CD4-positive, alpha-beta T cell treated with Interleukin-2 at 100 ng/mL for 4 hours (primary cell): ENCODE data around the gene NPSR1.
"Not testable (repeated sequence)": the region's sequence is repeated elsewhere in the genome, so short reads cannot be mapped to it uniquely, and the experiment has no call there.

Source experiments
- DNase-seq: peaks from one replicate; pipeline ENCODE4 v3.0.0-alpha.2; 2020; ENCODE audit warnings: low spot score

Gene NPSR1, protein sequence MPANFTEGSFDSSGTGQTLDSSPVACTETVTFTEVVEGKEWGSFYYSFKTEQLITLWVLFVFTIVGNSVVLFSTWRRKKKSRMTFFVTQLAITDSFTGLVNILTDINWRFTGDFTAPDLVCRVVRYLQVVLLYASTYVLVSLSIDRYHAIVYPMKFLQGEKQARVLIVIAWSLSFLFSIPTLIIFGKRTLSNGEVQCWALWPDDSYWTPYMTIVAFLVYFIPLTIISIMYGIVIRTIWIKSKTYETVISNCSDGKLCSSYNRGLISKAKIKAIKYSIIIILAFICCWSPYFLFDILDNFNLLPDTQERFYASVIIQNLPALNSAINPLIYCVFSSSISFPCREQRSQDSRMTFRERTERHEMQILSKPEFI

DNA sequence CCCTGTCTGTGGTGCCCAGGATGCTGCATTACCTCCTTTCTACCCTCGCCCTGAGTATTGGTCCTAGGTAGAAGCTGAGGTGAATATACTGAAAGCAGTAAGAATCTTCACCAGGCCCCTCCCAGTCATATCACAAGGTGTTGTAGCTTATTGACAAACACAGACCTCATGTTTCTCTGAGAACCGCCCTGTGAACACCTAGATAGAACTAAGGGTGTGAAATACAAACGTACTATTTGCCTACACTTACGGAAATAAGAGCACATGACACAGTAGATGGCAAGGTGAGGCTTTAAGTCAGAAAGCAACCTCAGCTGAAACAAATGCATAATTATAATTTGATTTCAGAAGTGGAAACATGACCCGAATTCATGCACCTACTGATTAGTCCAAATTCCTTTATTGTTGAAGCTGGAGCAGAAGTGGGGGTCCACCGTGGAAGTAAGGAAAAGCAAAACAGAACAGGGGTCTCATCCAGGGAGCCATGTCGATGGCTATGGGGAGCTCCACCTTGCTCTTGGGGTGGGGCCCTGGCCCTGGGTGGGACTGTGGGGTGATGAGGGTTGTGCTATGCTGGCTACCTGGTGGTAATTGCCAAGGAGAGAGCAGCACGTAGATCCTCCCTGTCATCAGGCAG lies at the start of gene NPSR1:
Gene NPSR1 (plus strand): TSS at position 587 of the 637 bp plus-strand sequence. CDS start 195 bp downstream, outside the sequence.
- DNase-seq: no peak

DNA sequence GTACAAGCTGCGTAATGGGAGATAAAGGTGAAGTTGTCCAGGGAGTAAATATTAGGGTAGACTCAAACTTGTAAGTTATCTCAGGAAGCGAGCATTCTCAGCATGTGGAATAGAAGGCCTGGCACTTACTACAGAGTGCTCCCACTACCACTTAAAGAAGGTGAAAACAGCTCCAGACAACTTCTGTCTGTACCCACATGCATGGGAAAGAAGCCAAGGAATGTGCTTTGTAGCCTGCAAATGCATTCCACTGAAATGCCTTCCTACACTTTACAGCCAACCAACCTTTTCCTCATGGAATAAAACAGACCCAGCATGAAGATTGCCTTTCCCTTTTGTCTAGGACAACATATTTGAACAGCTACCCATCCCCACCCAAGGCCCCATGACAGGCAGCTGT lies 45.4 kb upstream of the NPSR1 start:
- DNase-seq: no peak

DNA sequence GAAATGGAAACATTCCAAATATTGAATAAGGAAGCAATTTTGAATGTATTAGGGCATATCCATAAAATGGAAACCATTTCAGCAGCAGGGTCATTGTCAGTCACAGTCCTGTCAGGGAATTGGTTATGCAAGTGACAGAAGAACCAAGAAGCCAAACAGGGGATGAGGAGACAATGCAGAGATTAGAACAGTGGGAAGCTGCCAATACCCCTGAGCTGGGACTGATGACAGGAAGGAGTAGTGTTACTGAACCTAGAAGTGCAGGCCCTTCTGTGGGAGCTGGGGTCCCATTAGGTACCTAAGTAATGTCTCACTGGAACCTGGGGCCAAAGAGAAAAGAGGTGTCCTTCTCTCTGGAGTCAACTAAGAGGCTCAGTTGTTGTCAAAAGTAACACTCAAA lies 37.6 kb upstream of the NPSR1 start:
- DNase-seq: no peak

DNA sequence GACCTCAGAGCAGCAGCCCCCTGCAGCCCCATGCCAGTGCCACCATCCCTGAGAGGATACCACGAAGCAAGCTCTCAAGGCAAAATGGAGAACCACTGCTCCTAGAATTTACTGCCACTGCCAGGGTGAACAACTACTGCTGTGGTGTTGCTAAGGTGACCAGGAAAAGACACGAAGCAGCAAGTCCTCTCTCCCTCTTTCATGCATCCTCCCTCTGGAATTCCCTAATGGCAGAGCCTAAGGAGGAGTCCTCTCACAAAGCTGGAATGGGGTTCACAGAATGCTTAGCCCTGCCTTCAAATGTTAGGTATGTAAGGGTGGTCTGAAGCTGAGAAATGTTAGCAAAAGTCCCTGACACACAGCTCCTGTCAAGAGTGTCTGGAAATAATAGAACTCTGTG lies 35.8 kb upstream of the NPSR1 start:
- no peak for DNase-seq

DNA sequence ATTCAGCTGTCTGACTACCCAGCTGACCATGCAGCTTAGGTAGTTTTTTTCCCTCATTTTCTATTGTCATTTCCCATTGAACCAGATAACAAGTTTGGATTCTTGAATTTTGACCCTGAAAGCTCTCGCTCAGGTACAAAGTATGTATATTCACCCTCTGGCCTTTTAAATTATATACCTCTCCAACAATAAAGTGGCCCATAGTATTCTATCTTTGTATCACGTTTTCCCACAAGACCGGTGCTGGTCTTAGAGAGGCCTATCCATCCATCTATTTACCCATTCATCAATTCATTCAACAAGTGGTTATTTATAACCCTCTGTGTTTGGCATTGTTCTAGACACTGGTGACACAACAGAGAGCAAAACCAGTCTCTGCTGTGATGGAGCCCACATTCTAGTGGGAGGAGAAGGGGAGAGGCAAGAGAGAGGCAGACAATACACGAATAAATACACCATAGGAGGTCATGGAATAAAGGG lies 35.2 kb upstream of the NPSR1 start:
- no peak for DNase-seq

DNA sequence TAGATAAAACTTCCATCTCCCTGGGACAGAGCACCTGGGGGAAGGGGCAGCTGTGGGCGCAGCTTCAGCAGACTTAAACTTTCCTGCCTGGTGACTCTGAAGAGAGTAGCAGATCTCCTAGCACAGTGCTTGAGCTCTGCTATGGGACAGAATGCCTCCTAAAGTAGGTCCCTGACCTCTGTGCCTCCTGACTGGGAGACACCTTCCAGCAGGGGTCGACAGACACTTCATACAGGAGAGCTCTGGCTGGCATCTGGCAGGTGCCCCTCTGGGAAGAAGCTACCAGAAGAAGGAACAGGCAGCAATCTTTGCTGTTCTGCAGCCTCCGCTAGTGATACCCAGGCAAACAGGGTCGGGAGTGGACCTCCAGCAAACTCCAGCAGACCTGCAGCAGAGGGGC lies 29.4 kb upstream of the NPSR1 start:
- DNase-seq: not testable (repeated sequence)

DNA sequence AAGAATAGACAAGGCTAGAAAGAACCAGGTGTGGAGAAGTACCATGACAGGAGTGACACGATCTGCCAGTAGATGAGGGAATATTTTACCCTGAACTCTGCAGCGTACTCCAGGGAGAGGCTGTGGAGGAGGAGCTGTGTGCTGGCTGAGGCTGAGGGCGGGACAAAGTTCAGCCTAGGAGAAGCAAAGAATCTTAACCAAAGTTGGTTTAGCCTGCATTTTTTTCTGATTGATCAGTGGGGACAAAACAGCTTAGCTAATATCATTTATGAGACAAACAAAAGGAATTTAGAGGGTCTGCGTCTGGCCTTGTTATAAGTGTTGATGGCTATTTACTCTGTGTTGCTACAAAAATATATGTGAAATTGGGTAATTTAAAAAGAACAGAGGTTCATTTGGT lies 5.2 kb upstream of the NPSR1 start:
- DNase-seq: no peak

DNA sequence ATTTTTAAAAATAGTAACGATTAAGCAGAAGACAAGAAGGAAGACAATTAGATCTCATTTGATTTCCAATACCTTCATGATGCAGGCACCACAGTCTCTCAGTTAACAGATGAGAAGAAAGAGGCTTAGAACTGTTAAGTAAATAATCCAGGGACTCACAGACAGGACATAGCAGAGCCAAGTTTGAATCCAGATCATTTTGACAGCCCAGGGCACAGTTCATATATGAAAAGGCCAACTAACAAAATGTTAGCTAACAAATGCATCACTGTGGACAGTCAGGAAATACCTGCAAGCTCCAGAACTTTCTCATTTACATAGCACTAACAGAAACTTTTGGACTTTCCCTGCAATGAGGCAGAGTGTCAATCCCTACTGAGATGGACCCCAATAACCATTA lies 4.2 kb upstream of the NPSR1 start:
- no peak for DNase-seq

DNA sequence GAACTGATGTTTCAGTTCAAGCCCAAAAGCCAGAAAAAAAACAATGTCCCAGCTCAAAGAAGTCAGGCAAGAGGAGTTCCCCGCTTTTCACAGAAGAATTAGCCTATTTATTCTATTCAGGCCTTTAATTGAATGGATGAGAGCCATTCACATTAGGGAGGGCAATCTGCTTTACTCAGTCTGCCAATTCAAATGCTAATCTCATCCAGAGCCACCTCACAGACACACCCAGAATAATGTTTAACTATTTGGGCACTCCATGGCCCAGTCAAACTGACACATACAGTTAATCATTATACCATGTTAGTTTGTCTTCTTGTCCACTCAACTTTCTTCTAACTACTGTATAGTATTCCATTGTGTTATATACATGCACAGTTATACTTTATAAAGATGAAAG lies 2.6 kb upstream of the NPSR1 start:
- DNase-seq: no peak

DNA sequence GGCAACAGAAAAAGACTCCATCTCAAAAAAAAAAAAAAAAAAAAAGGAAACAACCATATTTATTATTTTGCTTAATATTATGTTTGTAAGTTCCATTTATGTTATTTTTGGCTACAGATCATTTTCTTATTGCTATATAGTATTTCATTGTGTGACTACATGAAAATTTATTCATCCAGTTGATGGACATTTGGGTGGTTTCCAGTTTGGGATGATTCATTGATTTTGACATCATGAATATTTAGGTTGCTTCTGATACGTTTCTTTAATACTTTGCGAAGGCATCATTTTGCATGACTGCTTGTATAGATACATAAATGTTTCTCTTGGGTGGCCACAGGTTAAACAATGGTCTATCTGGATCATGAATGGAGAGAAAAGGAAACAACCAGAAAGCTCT lies 2.0 kb upstream of the NPSR1 start:
- DNase-seq: no peak

DNA sequence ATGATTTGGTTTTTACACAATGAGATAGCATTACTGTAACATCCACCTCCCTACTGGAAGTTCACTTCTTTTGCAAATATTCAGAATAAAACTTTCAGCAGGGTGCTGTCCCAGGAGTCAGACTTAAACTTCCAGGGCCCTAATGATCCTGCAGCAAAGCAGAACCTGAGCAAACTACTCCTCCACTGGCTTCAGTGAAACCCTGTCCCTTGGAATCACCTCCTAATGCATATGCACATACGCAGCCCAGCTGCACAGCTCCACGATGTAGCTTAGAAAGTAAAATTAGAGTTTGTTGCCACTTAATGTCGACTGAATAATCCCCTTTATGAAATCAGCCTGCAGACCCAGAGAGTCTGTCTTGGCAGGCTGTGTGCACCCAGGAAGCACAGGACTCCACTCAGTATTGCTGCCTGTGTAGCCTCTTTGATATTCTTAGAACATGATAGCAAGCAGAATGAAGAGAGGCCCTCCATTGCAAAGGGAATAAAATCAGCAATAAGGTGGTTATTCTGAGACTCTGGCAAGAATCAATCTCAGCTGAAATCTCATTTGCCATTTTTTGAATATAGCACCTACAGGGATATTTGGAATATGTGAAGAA lies 1.6 kb downstream of the NPSR1 start:
- DNase-seq: no peak

DNA sequence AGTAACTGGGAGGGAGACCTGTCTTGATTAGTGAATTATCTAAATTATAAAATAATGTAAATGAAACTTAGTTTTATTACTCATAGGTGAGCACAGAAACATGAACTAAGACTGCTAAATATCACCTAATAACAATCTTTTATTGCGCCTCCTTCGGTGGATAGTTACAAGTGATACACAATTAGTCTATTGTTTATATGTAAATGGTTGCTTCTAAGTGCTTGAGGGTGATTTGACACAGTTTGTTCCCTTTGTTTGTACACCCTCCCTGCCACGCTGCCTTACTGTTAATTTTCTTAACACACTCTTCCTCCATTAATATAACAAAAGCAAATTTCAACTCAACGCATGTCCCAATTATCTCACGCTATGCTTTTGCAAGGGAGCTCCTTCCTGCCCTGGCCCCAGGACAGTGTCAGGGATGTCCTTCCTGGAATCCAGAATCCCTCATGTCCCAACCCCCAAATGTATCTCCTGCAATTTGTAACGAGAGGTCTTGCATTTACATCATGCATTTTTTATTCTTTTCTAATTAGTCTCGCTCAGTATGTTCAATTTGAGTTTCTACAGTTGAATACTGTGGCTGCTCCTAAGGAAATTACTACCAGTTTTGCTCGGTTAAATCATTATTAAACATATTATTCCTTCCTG lies 4.2 kb downstream of the NPSR1 start:
- no peak for DNase-seq

DNA sequence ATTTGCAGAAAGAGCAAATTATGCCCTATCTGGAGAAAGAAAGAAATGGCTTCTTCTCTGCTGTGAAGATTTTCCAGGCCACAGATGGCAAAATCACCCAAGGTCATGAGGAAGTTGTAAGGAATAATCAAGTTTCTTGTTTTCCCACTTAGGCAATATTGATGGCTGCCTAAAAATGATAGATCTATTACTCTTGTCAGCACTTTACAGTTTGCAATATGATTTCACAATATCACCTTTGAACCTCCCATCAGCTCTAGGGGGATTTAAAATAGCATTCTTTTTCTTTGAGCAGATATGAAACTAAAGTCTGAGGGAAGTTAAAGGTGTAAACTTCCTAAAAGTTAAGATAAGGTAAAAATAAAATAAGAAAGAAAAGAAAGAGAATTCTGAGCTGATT lies 6.7 kb downstream of the NPSR1 start:
- DNase-seq: no peak

DNA sequence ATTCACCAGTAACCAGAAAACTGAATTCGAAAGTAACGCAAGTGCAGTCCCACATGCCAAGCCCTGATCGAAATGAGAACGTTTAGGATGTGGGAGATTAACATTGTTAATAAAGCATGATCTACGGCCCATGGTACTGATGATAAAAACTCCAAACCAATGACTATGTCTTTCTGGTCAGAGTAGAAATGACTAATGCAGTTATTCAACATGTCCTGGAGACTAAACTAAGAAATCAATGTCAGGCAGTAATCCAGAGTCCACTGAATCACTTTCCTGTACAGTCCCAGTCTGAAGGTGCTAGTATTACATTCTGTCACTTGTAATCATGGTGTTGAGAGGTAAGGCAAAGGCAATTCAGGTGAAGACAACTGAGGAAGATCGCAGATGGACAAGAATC lies 14.4 kb downstream of the NPSR1 start:
- no peak for DNase-seq

DNA sequence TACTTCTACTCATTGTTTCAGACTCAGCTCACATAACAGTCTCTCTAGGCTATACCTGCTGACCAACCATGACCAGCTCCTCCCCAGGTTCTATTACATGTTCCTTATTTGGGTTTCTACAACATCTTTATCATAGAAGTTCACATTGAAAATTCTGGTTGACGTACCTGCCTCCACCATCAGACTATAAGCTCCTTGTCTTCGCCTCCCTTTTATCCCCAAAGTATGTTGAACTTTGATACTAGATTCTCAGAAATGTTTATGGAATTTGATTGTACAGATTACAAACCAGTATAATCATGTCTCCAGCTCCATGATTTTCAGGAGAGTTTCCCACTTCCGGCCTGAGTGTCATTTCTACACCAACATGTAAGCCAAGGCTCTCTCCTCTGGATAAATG lies 15.0 kb downstream of the NPSR1 start:
- no peak for DNase-seq

DNA sequence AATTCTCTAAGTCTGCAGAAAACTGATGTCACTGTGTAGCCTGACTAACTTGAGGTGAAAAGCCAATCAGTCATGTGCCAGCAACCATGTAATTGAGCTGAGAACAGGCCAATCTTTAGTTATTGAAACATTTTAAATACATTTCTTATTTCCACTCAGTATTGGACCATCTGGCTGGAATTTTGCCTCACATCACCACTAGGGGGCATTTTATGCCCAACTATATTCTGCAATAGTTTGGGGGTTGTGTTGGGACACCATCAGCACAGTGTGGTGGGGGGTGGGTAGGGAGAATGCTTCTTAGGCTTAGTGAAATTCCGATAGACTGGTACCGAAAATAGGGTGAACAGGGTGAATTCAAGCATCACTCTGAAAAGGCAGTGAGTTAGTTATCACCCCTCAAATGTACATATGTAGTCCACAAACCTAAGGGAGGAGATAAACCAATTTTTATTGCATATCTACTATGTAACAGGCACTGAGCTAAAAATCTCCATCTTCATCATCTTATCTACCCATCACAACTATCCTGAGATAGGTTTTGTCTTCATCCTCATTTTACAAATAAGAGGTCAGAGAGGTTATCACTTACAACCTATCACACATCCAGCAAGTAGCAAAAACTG lies 17.8 kb downstream of the NPSR1 start:
- peak; percentile 32 for DNase-seq

DNA sequence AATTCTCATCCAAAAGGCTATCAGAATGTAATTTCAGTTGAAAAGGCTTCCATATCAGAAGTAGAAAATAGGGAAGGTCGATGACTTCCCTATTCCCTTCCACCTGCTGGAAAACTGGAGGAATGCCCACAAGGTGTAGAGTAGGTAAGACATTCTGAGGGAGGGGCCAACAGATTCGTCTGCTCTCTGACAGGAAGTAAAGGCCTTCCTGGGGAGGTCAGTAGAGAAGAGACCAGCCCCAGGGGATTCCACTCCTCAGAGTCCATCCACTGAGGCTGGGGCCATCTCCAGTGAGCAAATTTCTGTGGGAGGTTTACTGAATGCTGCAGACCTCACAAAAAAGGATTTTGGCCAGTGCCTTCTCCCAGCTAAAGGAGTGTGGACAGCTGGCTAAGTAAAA lies 19.5 kb downstream of the NPSR1 start:
- no peak for DNase-seq

DNA sequence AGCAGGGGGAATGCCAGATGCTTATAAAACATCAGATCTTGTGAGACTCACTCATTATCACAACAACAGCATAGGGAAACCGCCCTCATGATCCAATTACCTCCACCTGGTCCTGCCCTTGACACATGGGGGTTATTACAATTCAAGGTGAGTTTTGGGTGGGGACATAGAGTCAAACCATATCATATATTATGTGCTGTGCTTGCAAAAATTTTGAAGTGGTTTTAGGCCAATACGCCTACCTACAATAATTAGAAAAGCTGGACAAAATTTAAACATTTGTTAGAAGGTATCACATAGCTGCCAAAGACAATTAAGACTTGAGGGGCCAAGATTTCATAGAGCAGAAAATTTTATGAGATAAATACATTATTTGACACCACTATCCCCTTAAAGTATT lies 29.5 kb downstream of the NPSR1 start:
- no peak for DNase-seq

DNA sequence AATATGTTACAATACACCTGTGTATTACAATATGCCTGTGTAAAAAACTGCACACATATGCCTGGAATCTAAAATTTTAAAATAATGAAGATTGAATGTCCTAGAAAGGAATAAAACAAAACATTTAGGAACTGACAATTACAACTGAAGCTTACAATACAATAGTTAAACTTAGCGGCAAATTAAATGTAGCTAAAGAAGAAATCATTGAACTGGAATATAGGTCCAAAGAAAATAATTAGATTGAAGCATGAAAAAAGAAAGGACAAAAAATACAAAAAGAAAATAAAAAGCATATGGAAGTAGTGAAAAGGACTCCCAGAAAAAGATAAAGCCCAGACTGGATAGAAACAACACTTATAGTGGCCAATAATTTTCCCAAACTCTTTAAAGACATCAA lies 38.4 kb downstream of the NPSR1 start:
- no peak for DNase-seq

DNA sequence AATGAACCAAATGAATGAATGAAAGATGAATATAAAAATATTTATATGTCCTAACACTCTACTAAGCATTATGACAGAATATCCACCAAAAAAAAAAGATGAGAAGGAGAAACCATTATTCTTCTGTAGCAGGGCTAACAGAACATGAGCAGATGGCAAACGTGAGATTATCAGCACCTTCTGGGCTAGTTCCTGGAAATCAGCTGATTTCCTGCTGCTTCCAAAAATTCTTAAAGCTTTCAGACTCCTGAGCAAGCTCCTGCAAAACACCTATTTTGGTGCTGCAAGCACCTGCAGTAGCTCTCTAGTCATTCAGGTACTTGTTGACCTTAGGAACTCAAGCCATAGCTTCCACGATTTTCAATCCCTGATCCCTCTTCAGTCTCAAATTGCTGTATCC lies 51.8 kb downstream of the NPSR1 start:
- DNase-seq: no peak

DNA sequence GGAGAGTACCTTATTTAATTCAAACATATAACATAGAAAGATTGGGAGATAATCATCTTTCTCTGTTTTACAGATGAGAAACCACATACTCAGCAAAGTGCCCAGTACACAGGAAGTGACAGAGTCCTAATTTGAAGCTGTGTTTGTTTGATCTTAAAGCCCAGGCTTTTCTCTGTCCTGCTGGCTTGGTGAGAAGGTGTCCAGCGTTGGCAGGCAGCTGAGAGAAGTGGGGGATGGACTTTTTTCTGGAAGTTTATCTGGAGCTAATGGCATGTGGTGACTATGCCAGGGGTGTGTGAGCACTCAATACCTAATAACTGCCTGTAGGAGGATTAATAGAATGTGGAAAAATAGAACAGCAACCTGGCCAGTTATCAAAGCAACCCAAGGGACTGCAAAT lies 60.8 kb downstream of the NPSR1 start:
- no peak for DNase-seq

DNA sequence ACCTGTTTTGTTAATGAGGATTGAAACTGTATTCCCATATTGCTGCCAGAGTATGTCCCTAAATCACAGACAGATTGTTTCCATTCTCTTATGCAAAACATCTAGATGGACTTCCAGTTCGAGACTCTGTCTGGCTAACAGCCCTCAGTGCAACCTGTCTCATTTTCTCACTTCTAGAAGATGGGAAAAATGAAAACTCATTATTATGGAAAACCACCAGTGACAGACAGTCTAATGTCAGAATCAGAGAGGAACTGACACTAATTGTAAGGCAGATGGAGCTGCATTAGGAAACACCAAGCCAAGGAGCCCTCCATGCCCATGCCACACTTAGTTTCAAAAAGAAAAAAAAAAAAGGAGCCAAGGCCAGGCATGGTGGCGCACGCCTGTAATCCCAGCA lies 61.6 kb downstream of the NPSR1 start:
- DNase-seq: no peak
